SK-N-MC (cell line): Measurements from ENCODE around the gene SAFB2.

Experiments
- EZH2 ChIP-seq: fragments of 200-600 bp; sonication (generic); IDR thresholded peaks from one replicate; pipeline ENCODE4 v1.6.1; 2017; ENCODE audit warnings: antibody characterized with exemption
- FOXP2 ChIP-seq: optimal IDR thresholded peaks from 2 replicates; pipeline ENCODE3; 2011; ENCODE audit warnings: mild to moderate bottlenecking, moderate library complexity; ENCODE audit not compliant: insufficient read depth; ENCODE audit errors: extremely low read length, control extremely low read depth
- POLR2AphosphoS5 ChIP-seq: IDR thresholded peaks from 2 replicates; pipeline ENCODE4 v1.6.1; 2012; ENCODE audit warnings: mild to moderate bottlenecking, low read depth, low read length, borderline replicate concordance

- no peak for TF ChIP-seq POLR2AphosphoS5
- no peak for TF ChIP-seq EZH2
- TF ChIP-seq FOXP2, result no peak
Measured at GRCh38 chr19:5643060-5643459, 20.5 kb upstream of the SAFB2 start.
